NCI-H2029 treated with DMSO at 0.1 percent for 48 hours (cell line): ENCODE measurements around the gene SLC16A6.
"Not testable (repeated sequence)": the region's sequence is repeated elsewhere in the genome, so short reads cannot be mapped to it uniquely, and the experiment has no call there.

Source experiments
- DNase-seq: peaks from one replicate; lab custom pipeline; 2025; lab: John Stamatoyannopoulos, UW

SLC16A6 gene

GRCh38 chr17:68290955-68291835, at the start of gene SLC16A6, which contains the start of gene ARSG:
TSS of gene SLC16A6 (minus strand) at chr17:68291127. CDS start at chr17:68278320, 12,807 bp downstream.
TSS of gene ARSG (plus strand) at chr17:68291495. CDS start at chr17:68307494, 15,999 bp downstream.
- DNase-seq = peak; percentile 7

GRCh38 chr17:68334393-68334792, 43.5 kb upstream of the SLC16A6 start:
- DNase-seq = no peak

- not testable (repeated sequence) for DNase-seq
Measured at GRCh38 chr17:68331932-68332331, 41.0 kb upstream of the SLC16A6 start.

GRCh38 chr17:68329331-68329730, 38.4 kb upstream of the SLC16A6 start:
- no peak for DNase-seq

GRCh38 chr17:68328676-68329075, 37.7 kb upstream of the SLC16A6 start:
- no peak for DNase-seq

GRCh38 chr17:68327823-68328557, 37.1 kb upstream of the SLC16A6 start:
- no peak for DNase-seq

GRCh38 chr17:68326681-68327080, 35.8 kb upstream of the SLC16A6 start:
- no peak for DNase-seq

- no peak for DNase-seq
Measured at GRCh38 chr17:68325961-68326360, 35.0 kb upstream of the SLC16A6 start.

- DNase-seq = no peak
Measured at GRCh38 chr17:68324654-68325336, 33.9 kb upstream of the SLC16A6 start.

- no peak for DNase-seq
Measured at GRCh38 chr17:68324114-68324513, 33.2 kb upstream of the SLC16A6 start.

GRCh38 chr17:68322630-68323029, 31.7 kb upstream of the SLC16A6 start:
- no peak for DNase-seq

- DNase-seq = no peak
Measured at GRCh38 chr17:68321556-68321954, 30.6 kb upstream of the SLC16A6 start.

GRCh38 chr17:68320943-68321555, 30.1 kb upstream of the SLC16A6 start:
- DNase-seq = no peak

- no peak for DNase-seq
Measured at GRCh38 chr17:68320311-68320865, 29.5 kb upstream of the SLC16A6 start.

- DNase-seq = no peak
Measured at GRCh38 chr17:68319410-68320162, 28.7 kb upstream of the SLC16A6 start.

- DNase-seq = no peak
Measured at GRCh38 chr17:68318103-68318991, 27.4 kb upstream of the SLC16A6 start.

GRCh38 chr17:68317458-68317857, 26.5 kb upstream of the SLC16A6 start:
- no peak for DNase-seq

GRCh38 chr17:68315930-68316329, 25.0 kb upstream of the SLC16A6 start:
- no peak for DNase-seq

- DNase-seq = no peak
Measured at GRCh38 chr17:68314916-68315535, 24.1 kb upstream of the SLC16A6 start.
